SU-DHL-6 (cell line): ENCODE results near the gene CR1L.

Source experiments
- H2AFZ ChIP-seq: fragments of 200-600 bp; sonication (generic); 2 replicates; pipeline ENCODE4 v1.6.1; 2014; ENCODE audit warnings: low read depth, mild to moderate bottlenecking, moderate library complexity, mixed read lengths, antibody characterized with exemption, low read length; ENCODE audit not compliant: severe bottlenecking
- H3F3A ChIP-seq: fragments of 200-600 bp; shearing (Covaris generic); 2 replicates; pipeline ENCODE4 v1.6.0; 2016; ENCODE audit warnings: antibody characterized with exemption, mild to moderate bottlenecking; ENCODE audit not compliant: insufficient read depth
- H3K27ac ChIP-seq: fragments of 200-600 bp; sonication (generic); 2 replicates; pipeline ENCODE4 v1.5.1; 2016; ENCODE audit warnings: low read depth, mild to moderate bottlenecking, low read length, moderate library complexity, mixed read lengths
- H3K27me3 ChIP-seq: fragments of 200-600 bp; sonication (generic), shearing (Covaris generic); 2 replicates; pipeline ENCODE4 v1.6.0; 2014; ENCODE audit warnings: mild to moderate bottlenecking, low read length
- H3K36me3 ChIP-seq: fragments of 200-600 bp; sonication (generic); 2 replicates; pipeline ENCODE4 v1.6.1; 2014; ENCODE audit warnings: mild to moderate bottlenecking, low read length, mixed read lengths
- H3K4me2 ChIP-seq: fragments of 300-600, 200-600 bp; shearing (Covaris generic), sonication (generic); 2 replicates; pipeline ENCODE4 v1.6.0; 2014; ENCODE audit warnings: low read length, low read depth, mild to moderate bottlenecking; ENCODE audit not compliant: poor library complexity, severe bottlenecking
- H3K4me3 ChIP-seq: fragments of 200-600 bp; sonication (generic); 2 replicates; pipeline ENCODE4 v1.5.1; 2014; ENCODE audit warnings: antibody characterized with exemption, low read length, mild to moderate bottlenecking, mixed read lengths; ENCODE audit not compliant: insufficient read depth, poor library complexity, severe bottlenecking
- H3K79me2 ChIP-seq: fragments of 200-600 bp; sonication (generic); 2 replicates; pipeline ENCODE4 v1.6.1; 2014; ENCODE audit warnings: mild to moderate bottlenecking, low read length, moderate library complexity; ENCODE audit not compliant: insufficient read depth
- H3K9ac ChIP-seq: fragments of 200-600 bp; sonication (generic); 2 replicates; pipeline ENCODE4 v1.7.0; 2014; ENCODE audit warnings: mild to moderate bottlenecking, low read length
- H3K9me2 ChIP-seq: fragments of 200-600 bp; sonication (generic); replicated peaks from 2 replicates; pipeline ENCODE4 v1.6.1; 2014; ENCODE audit warnings: low read length; ENCODE audit not compliant: insufficient read depth
- H3K9me3 ChIP-seq: fragments of 200-600 bp; sonication (generic); 2 replicates; pipeline ENCODE4 v1.6.1; 2014; ENCODE audit warnings: low read length, mixed read lengths; ENCODE audit not compliant: insufficient read depth
- H4K20me1 ChIP-seq: fragments of 200-600 bp; sonication (generic); 2 replicates; pipeline ENCODE4 v1.6.1; 2014; ENCODE audit warnings: low read depth, mild to moderate bottlenecking, antibody characterized with exemption, low read length, moderate library complexity, mixed read lengths
- EZH2phosphoT487 ChIP-seq: fragments of 200-600 bp; sonication (generic), shearing (Covaris generic); conservative IDR thresholded peaks from 2 replicates; pipeline ENCODE4 v1.6.1; 2018; ENCODE audit warnings: mild to moderate bottlenecking, antibody characterized with exemption, low read length, moderate library complexity, mixed read lengths
- TF ChIP-seq, protein P1 (sequence below): fragments of 200-600 bp; sonication (generic); IDR thresholded peaks from one replicate; pipeline ENCODE4 v1.5.1; 2017; ENCODE audit warnings: antibody characterized with exemption, mild to moderate bottlenecking, low read length, moderate library complexity; ENCODE audit not compliant: insufficient read depth, poor library complexity, severe bottlenecking

The CR1L gene

DNA sequence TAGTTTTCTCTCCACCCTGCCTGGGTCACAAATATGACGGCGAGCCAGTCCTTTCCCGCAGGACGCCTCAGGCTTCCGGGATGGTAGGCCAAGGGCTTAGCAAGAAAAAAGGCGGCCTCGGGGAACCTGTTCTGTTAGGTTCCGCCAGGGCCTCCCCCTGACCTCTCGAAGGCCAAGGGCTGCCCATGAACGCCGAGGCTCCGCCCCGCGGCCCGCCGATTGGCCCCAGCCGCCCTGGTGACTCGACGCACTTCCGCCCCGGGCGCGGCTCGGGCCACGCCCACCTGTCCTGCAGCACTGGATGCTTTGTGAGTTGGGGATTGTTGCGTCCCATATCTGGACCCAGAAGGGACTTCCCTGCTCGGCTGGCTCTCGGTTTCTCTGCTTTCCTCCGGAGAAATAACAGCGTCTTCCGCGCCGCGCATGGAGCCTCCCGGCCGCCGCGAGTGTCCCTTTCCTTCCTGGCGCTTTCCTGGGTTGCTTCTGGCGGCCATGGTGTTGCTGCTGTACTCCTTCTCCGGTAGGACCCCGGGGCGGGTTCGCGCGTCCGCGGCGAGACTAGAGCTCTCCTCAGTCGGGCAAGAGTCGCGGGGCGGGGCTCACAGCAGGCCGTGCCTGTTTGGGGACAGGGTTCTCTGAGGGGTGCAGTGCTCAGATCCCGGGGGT, 107.0 kb downstream of the CR1L start, which contains the start of gene CD46:
Gene CD46, plus strand, starts transcription at position 265 of the 666 bp plus-strand sequence. Its CDS starts 159 bp downstream, at position 424.
- Histone ChIP-seq H3K4me3 (peak within 1 kb of the TSS; percentile 86), H3K79me2 (peaks cover 49% of the 10 kb centered on the region), H4K20me1 (no peaks in the 10 kb centered on the region; the same call in none of the 2 replicates), H3K9ac (peak within 1 kb of the TSS; percentile 80), H2AFZ (peak within 1 kb of the TSS; percentile 65), H3K27me3 (no peaks in the 10 kb centered on the region), H3K9me2 (no peaks in the 10 kb centered on the region), H3K27ac (peak within 1 kb of the TSS; percentile 61), H3K9me3 (no peaks in the 10 kb centered on the region), H3K36me3 (no peaks in the 10 kb centered on the region), H3F3A (no peaks in the 10 kb centered on the region), H3K4me2 (peak within 1 kb of the TSS; percentile 67)
- TF ChIP-seq EZH2phosphoT487: no peak
- TF ChIP-seq, protein P1, sequence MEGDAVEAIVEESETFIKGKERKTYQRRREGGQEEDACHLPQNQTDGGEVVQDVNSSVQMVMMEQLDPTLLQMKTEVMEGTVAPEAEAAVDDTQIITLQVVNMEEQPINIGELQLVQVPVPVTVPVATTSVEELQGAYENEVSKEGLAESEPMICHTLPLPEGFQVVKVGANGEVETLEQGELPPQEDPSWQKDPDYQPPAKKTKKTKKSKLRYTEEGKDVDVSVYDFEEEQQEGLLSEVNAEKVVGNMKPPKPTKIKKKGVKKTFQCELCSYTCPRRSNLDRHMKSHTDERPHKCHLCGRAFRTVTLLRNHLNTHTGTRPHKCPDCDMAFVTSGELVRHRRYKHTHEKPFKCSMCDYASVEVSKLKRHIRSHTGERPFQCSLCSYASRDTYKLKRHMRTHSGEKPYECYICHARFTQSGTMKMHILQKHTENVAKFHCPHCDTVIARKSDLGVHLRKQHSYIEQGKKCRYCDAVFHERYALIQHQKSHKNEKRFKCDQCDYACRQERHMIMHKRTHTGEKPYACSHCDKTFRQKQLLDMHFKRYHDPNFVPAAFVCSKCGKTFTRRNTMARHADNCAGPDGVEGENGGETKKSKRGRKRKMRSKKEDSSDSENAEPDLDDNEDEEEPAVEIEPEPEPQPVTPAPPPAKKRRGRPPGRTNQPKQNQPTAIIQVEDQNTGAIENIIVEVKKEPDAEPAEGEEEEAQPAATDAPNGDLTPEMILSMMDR: no peak

DNA sequence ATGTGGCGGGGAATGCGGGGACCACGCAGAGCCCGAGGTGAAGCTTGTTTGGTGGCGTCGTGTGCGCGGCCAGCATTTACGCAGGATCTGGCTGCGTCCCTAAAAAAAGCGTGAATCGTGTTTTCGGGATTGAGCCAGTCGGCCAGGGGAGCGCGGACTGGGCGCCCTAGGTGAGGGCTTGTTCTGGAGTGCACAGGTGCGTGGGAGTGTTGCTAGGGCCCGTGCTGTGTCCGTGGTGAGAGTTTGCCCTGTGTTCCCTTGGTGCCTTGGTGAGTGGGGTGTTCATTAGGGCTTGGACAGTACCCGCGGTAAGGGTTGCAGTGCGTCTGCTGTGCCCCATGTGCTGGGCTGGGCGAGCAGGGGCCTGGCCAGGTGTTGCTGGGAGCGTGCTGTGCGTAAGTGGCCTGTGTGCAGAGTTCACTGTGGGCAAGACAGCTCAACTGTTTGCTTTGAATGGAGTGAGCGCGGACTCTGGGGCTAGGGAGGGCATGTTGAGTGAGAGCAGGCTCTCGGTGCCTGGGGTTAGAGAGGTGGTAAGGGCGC, 107.6 kb downstream of the CR1L start:
- TF ChIP-seq EZH2phosphoT487: no peak
- TF ChIP-seq, protein P1: no peak
- H3K36me3 ChIP-seq: peaks cover 5% of the 10 kb centered on the region
- no peaks in the 10 kb centered on the region for H3F3A ChIP-seq
- H3K79me2 ChIP-seq: peaks cover 49% of the 10 kb centered on the region
- H3K27me3 ChIP-seq: no peaks in the 10 kb centered on the region
- peak overlapping the region; percentile 67 for H3K4me2 ChIP-seq
- H2AFZ ChIP-seq: peak overlapping the region; percentile 65
- no peaks in the 10 kb centered on the region for H3K9me3 ChIP-seq
- no peaks in the 10 kb centered on the region; the same call in none of the 2 replicates for H4K20me1 ChIP-seq
- H3K9ac ChIP-seq: peak overlapping the region; percentile 80
- peak overlapping the region; percentile 61 for H3K27ac ChIP-seq
- no peaks in the 10 kb centered on the region for H3K9me2 ChIP-seq
- H3K4me3 ChIP-seq: peak overlapping the region; percentile 86

DNA sequence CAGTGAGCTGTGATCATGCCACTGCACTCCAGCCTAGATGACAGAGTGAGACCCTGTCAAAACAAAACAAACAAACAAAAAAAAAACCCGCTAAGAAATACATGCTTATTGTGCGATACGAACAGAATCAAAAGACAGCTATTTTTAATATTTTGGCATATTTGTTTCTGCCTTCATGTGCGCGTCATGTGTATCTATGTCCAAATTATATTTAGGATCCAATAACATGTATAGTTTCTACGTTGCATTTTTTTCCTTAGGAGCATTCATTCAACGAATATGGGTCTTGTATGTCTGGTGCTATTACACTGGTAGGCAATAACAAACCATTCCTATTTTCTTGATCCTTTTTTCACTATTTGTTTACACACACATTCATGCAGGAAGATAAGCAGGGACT, 108.7 kb downstream of the CR1L start:
- no peak overlapping the region for H3K4me3 ChIP-seq
- peaks cover 14% of the 10 kb centered on the region for H3K36me3 ChIP-seq
- no peaks in the 10 kb centered on the region for H3K27me3 ChIP-seq
- no peaks in the 10 kb centered on the region for H3K9me2 ChIP-seq
- no peaks in the 10 kb centered on the region for H3K9me3 ChIP-seq
- H3K9ac ChIP-seq: no peak overlapping the region
- H3F3A ChIP-seq: no peaks in the 10 kb centered on the region
- H2AFZ ChIP-seq: no peak overlapping the region
- H3K4me2 ChIP-seq: peak overlapping the region; percentile 67
- peaks cover 49% of the 10 kb centered on the region for H3K79me2 ChIP-seq
- TF ChIP-seq, protein P1: no peak
- TF ChIP-seq EZH2phosphoT487: no peak
- no peak overlapping the region for H3K27ac ChIP-seq
- H4K20me1 ChIP-seq: no peaks in the 10 kb centered on the region; the same call in none of the 2 replicates
